Measurements from ENCODE around the gene PHF20. TPM values are rescaled to one million over a fixed set of nuclear protein-coding genes. Genes with fewer than 3 reads are reported as not detected.

The PHF20 gene
- total RNA-seq, 2 experiments from 2014 or later = 57.9 to 58.8 TPM

GRCh38 chr20:35909796-35910195 lies 138.0 kb downstream of the PHF20 start:
- no peak overlapping the region for H3K27ac Mint-ChIP-seq
- H3K36me3 Mint-ChIP-seq (ENCODE audit: low read depth) = peaks cover 22% of the 10 kb centered on the region
- ATAC-seq (no peak), DNase-seq (no peak)
- intact Hi-C loops (cut with micrococcal nuclease) = no loop called here
- H3K4me3 Mint-ChIP-seq = no peak overlapping the region
- TF ChIP-seq CTCF (IDR thresholded peaks at IDR 0.05) = no peak
- H3K27me3 Mint-ChIP-seq = no peaks in the 10 kb centered on the region
- H3K4me1 Mint-ChIP-seq (ENCODE audit: low read depth) = peaks cover 25% of the 10 kb centered on the region
- ChIA-PET CTCF (interaction anchor here (0.9 to 2.1 kb wide), 2 partner anchors 38 to 229 kb away, joined by 3 to 7 read pairs; no protein-coding TSS in a partner anchor), POLR2A (interaction anchor here (1.0 to 1.3 kb wide), 2 partner anchors 45 to 191 kb away, joined by 3 read pairs; no protein-coding TSS in a partner anchor)
- H3K9me3 Mint-ChIP-seq = no peaks in the 10 kb centered on the region

GRCh38 chr20:35910254-35910653 lies 138.4 kb downstream of the PHF20 start:
- intact Hi-C loops (cut with micrococcal nuclease) = no loop called here
- H3K27me3 Mint-ChIP-seq = no peaks in the 10 kb centered on the region
- no peak for ATAC-seq
- DNase-seq = no peak
- H3K4me1 Mint-ChIP-seq (ENCODE audit: low read depth) = peaks cover 23% of the 10 kb centered on the region
- no peaks in the 10 kb centered on the region for H3K9me3 Mint-ChIP-seq
- H3K4me3 Mint-ChIP-seq = no peak overlapping the region
- no peak for TF ChIP-seq CTCF (IDR thresholded peaks at IDR 0.05)
- H3K27ac Mint-ChIP-seq = no peak overlapping the region
- H3K36me3 Mint-ChIP-seq (ENCODE audit: low read depth) = peaks cover 18% of the 10 kb centered on the region
- CTCF ChIA-PET = no interaction called here
- POLR2A ChIA-PET = no interaction called here

- Mint-ChIP-seq H3K4me3 (no peak overlapping the region), H3K27ac (no peak overlapping the region), H3K27me3 (no peaks in the 10 kb centered on the region), H3K9me3 (no peaks in the 10 kb centered on the region), H3K4me1 (ENCODE audit: low read depth) (peaks cover 23% of the 10 kb centered on the region), H3K36me3 (ENCODE audit: low read depth) (peaks cover 17% of the 10 kb centered on the region)
- ChIA-PET POLR2A (no interaction called here), CTCF (no interaction called here)
- intact Hi-C loops (cut with micrococcal nuclease) = no loop called here
- DNase-seq (no peak), ATAC-seq (no peak)
- no peak for TF ChIP-seq CTCF (IDR thresholded peaks at IDR 0.05)
Observed at GRCh38 chr20:35912881-35913280, 141.1 kb downstream of the PHF20 start.

- ChIA-PET POLR2A (interaction anchor here (2.4 kb wide), 1 partner anchor 36 kb away, joined by 7 read pairs; no protein-coding TSS in a partner anchor), CTCF (no interaction called here)
Observed at GRCh38 chr20:35917077-35917476, 145.3 kb downstream of the PHF20 start.

GRCh38 chr20:35918021-35918420 lies 146.2 kb downstream of the PHF20 start:
- no peak overlapping the region for H3K4me3 Mint-ChIP-seq
- CTCF ChIA-PET = no interaction called here
- POLR2A ChIA-PET = interaction anchor here (2.4 kb wide), 1 partner anchor 35 kb away, joined by 7 read pairs; no protein-coding TSS in a partner anchor
- peaks cover 29% of the 10 kb centered on the region for H3K36me3 Mint-ChIP-seq (ENCODE audit: low read depth)
- TF ChIP-seq CTCF (IDR thresholded peaks at IDR 0.05) = no peak
- no peaks in the 10 kb centered on the region for H3K9me3 Mint-ChIP-seq
- no peak overlapping the region for H3K27ac Mint-ChIP-seq
- H3K4me1 Mint-ChIP-seq (ENCODE audit: low read depth) = no peaks in the 10 kb centered on the region
- no peaks in the 10 kb centered on the region for H3K27me3 Mint-ChIP-seq
- ATAC-seq = no peak
- intact Hi-C loops (cut with micrococcal nuclease) = no loop called here
- no peak for DNase-seq

More at GRCh38 chr20:35917077-35917476, 145.3 kb downstream of the PHF20 start:
- intact Hi-C loops (cut with micrococcal nuclease) = no loop called here
- DNase-seq = no peak
- Mint-ChIP-seq H3K27me3 (no peaks in the 10 kb centered on the region), H3K4me3 (no peak overlapping the region), H3K4me1 (ENCODE audit: low read depth) (no peaks in the 10 kb centered on the region), H3K36me3 (ENCODE audit: low read depth) (peaks cover 29% of the 10 kb centered on the region), H3K9me3 (no peaks in the 10 kb centered on the region), H3K27ac (no peak overlapping the region)
- no peak for TF ChIP-seq CTCF (IDR thresholded peaks at IDR 0.05)
- no peak for ATAC-seq
